HL-60 (cell line): Measurements from ENCODE around the gene CMTM1.

Experiments
- DNase-seq, 2 experiments: peaks; one replicate each; pipeline ENCODE4 v3.0.0-alpha.2; 2010 to 2020; ENCODE audit warnings: low read depth in 1 of 2, low spot score in 1 of 2
- H3K27ac ChIP-seq: fragments of 250-450 bp; sonication (Bioruptor Pico); replicated peaks from 2 replicates; pipeline ENCODE4 v1.5.1; 2020; ENCODE audit warnings: mild to moderate bottlenecking, moderate library complexity
- H3K27me3 ChIP-seq: fragments of 250-450 bp; sonication (Bioruptor Pico); 2 replicates; pipeline ENCODE4 v1.5.1; 2021; ENCODE audit warnings: mild to moderate bottlenecking, moderate library complexity; ENCODE audit not compliant: insufficient read depth, poor library complexity, severe bottlenecking
- H3K4me3 ChIP-seq: replicated peaks from 2 replicates; pipeline ENCODE4 v1.5.1; 2011; ENCODE audit warnings: mild to moderate bottlenecking, control low read depth, low read length; ENCODE audit not compliant: insufficient read depth
- CTCF ChIP-seq: IDR thresholded peaks from one replicate; pipeline ENCODE4 v1.5.1; 2011; ENCODE audit warnings: low read length, control low read depth, inconsistent platforms; ENCODE audit not compliant: insufficient read depth
- GABPA ChIP-seq: IDR thresholded peaks from 2 replicates; pipeline ENCODE4 v1.6.1; 2012; ENCODE audit warnings: low read depth
- POLR2AphosphoS5 ChIP-seq: IDR thresholded peaks from 2 replicates; pipeline ENCODE4 v1.6.1; 2012; ENCODE audit warnings: low read depth
- REST ChIP-seq: IDR thresholded peaks from 2 replicates; pipeline ENCODE4 v1.6.1; 2012; ENCODE audit warnings: low read depth; ENCODE audit not compliant: insufficient replicate concordance
- SPI1 ChIP-seq: IDR thresholded peaks from 2 replicates; pipeline ENCODE4 v1.6.1; 2012; ENCODE audit warnings: low read depth, mild to moderate bottlenecking, borderline replicate concordance

Gene CMTM1

DNA sequence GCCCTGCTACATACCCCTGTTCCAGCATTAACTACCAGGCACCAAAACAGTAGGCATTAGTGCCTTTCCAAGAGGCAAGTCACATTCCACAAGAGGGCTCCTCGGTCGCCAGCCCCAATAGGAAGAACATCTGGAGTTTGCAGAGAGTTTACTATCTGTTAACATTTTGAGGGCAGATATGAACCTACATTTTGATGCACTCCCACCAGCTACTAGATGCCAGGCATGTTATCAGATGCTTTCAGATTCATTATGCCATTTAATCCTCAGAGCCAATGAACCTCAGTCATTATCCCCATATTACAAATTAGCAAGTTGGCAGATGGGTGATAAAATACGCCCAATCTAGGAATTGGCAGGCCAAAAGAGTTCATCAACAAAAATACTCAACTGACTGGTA, 8.8 kb downstream of the CMTM1 start:
- DNase-seq = no peak
- TF ChIP-seq REST (no peak), CTCF (no peak), POLR2AphosphoS5 (no peak), GABPA (no peak), SPI1 (no peak)
- H3K4me3 ChIP-seq = no peak overlapping the region
- H3K27me3 ChIP-seq = no peaks in the 10 kb centered on the region
- no peak overlapping the region for H3K27ac ChIP-seq

DNA sequence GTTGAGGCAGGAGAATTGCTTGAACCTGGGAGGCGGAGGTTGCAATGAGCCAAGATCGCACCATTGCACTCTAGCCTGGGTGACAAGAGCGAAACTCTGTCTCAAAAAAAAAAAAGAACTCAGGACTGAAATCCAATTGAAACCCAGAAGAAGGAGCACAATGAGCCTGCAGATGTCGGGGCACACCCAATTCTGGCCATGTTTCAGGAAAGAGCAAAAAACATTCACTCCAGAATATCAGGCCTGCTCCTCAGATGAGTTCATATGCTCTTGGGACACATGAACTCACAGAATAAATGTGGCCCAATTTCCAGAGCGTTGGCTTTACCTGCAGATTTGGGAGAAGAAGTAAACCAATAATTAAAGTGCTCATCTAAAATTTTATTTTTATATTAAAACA, 10.1 kb downstream of the CMTM1 start:
- no peaks in the 10 kb centered on the region for H3K27me3 ChIP-seq
- no peak overlapping the region for H3K27ac ChIP-seq
- TF ChIP-seq SPI1 (no peak), GABPA (no peak), REST (no peak), POLR2AphosphoS5 (no peak), CTCF (no peak)
- DNase-seq = no peak
- H3K4me3 ChIP-seq = no peak overlapping the region

DNA sequence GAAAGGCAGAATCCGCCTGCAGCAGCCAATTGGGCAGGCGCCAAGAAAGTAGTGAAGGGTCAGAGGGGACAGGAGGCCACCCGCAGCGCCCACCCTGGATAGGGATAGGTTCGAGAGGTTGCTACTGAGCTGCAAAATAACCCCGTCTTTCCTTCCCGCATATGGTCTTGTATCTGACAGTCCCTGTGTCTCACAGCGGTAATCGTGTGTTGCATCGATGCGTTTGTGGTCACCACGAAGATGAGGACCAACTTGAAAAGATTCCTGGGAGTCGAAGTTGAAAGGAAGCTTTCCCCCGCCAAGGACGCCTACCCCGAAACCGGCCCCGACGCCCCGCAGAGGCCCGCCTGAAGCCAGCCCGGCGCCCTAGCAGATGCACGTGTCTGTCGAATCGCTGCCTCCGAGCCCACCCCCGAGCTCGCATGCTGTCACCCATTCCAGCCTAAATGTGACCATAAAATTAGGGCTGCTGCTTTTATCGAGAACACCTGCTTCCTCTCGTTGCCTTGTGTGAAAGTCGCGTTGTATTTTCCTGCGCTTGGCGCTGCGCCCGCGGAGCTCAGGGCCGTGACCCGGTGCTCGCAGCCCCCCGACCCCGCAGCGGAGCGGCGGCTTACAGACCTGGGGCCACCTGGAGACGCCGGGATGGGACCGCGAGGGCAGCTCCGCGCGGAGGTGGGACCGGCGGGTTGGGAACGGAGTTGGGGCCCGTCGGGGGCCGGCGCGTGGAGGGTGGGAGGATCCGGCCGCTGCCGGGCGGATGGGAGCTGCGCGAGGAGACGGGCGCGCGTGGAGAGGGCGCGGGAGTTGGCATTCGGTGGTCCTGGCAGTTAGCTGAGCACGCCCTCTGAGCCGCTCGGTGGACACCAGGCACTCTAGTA, 12.7 kb downstream of the CMTM1 start, which contains the start of gene CMTM2:
TSS of gene CMTM2 (plus strand) at position 813 of the 881 bp plus-strand sequence. CDS start 145 bp downstream, outside the sequence.
- Histone ChIP-seq H3K4me3 (no peak within 1 kb of the TSS), H3K27me3 (no peaks in the 10 kb centered on the region), H3K27ac (no peak within 1 kb of the TSS)
- TF ChIP-seq SPI1 (no peak), GABPA (no peak), CTCF (no peak), REST (no peak), POLR2AphosphoS5 (no peak)
- DNase-seq = no peak
